ELR (cell line): ENCODE measurements around the gene ZNF736.
"Not testable (repeated sequence)": the region's sequence is repeated elsewhere in the genome, so short reads cannot be mapped to it uniquely, and the experiment has no call there.

Source experiments
- DNase-seq: peaks from one replicate; pipeline ENCODE4 v3.0.0-alpha.2; 2015; ENCODE audit warnings: low read depth

Gene ZNF736

DNA sequence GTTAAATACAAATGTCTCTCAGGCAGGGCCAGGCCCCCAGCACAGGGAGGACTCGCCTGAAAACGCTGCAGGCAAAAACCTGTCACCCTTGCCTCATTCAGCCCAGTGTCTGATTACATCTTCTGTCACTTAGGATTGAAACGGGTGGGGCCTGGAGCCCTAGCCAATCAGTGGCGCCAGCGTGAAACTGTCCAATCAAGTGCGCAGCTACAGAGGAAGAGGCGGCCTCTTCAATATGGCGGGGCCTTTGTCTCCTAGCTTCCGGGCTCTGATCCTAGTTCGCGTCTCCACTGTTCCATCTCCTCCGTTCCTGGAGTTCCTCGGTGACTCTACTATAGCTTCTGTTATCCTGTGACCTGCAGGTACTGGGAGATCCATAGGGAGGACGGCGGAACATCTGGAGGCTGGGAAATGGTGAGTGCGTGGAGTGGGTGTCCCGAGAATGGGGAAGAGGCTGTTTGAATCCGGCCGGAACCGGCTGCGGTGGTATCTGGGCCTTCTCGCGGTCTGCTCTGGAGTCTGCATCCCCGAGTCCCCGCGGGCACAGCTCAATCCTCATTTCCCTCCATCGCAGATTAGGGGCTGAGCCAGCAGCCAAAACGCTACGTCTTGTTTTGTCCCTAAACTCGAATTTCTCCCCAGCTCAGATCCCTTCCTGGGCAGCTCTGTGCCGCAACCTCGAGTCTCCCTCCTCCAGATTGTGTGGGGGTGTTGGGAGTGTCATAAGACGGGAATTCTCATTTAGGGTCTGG lies at the start of gene ZNF736:
ZNF736 (plus strand) TSS at position 222 of the 752 bp plus-strand sequence; CDS start at position 412, 190 bp downstream.
- DNase-seq, result peak; percentile 91

DNA sequence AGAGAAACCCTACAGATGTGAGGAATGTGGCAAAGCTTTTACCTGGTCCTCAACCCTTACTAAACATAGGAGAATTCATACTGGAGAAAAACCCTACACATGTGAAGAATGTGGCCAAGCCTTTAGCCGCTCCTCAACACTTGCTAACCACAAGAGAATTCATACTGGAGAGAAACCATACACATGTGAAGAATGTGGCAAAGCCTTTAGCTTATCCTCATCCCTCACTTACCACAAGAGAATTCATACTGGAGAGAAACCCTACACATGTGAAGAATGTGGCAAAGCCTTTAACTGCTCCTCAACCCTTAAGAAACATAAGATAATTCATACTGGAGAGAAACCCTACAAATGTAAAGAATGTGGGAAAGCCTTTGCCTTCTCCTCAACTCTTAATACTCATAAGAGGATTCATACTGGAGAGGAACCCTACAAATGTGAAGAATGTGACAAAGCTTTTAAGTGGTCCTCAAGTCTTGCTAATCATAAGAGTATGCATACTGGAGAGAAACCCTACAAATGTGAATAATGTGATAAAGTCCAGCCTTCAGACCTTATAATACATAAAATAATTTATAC lies 47.3 kb upstream of the ZNF736 start:
- no peak for DNase-seq

DNA sequence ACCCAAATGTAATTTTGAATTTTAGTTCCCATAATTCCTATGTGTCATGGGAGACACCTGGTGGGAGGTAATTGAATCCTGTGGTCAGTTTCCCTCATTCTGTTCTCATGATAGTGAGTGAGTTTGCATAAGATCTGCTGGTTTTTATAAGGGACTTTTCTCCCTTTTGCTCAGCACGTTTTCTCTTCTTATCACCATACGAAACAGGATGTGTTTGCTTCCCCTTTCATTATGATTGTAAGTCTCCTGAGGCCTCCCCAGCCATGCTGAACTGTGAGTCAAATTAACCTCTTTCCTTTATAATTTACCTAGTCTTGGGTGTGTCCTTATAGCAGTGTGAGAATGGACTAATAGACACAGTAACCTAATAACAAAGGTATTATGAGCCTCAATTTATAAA lies 36.1 kb upstream of the ZNF736 start:
- DNase-seq, result no peak

DNA sequence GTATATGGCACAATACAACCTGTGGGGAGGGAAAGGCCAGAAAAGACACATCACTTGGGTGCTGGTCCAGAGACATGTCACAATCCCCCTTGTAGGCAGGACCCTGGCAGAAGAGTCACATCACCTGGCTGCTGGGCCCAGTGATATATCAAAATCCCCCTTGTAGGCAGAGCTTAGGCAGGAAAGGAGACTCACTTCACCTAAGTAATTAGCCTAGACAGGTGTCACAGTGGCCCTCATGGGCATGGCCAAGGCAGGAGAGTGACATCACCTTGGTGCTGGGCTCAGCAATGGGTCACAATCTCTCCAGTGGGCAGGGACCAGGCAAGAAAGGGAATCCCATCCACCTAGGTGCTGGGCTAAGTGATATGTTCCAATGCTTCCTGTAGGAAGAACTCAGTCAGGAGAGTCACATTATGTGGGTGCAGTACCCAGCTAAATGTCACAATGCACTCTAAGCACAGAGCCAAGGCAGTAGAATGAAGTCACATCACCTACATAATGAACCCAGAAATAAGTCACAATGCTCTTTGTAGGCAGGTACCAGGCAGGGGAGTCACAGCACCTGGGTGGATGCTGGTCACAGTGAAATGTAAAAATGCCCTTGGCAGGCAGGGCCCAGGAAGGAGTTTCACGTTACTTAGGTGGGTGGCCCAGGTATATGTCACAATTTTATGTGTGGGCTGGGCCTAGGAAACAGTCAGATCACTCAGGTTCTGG lies 18.9 kb upstream of the ZNF736 start:
- DNase-seq, result no peak

DNA sequence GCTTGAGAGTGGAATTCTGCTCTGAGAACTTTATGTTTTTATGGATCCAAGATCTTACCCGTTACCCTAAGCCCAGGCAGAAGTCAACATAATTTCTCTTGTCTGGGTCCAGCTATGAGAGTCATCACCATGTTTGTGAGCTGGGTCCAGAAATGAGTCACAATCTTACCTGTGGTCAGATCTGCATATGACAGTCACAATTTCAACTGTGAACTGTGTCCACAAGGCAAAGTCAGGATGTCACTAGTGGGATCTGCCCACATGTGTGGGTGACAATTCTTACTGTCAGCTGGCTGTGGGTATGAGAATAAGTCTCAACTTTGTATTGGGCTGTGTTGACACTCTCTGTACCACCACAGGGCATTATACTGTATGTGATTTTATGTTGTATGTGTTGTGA lies 16.3 kb upstream of the ZNF736 start:
- not testable (repeated sequence) for DNase-seq

DNA sequence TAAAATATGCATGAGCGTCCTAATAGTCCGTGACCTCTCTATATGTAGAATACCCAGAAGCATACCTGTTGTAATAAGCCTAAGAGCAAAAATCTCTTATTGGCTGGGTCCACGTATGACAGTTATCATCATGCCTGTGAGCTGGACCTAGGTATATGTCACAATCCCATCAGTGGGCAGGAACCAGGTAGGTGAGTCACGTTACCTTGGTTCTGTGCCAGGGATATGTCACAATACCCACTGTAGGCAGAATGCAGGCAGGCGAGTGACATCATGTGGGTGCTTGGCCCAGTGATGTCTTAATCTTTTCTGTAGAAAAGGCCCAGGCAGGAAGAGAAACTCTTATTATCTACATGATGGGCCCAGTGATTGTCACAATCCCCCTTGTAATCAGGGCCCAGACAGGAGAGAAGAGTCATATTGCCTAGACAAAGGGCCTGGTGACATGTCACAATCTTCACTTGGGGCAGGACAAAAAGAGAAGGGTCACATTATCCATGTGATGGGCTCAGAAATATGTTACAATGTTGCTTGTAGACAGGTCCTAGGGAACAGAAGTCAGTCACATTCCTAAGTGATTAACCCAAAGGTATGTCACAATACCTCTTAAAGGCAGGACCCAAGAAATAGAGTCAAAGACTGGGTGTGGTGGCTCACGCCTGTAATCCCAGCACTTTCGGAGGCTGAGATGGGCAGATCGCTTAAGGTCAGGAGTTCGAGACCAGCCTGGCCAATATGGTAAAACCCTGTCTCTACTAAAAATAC lies 12.9 kb upstream of the ZNF736 start:
- DNase-seq, result no peak

DNA sequence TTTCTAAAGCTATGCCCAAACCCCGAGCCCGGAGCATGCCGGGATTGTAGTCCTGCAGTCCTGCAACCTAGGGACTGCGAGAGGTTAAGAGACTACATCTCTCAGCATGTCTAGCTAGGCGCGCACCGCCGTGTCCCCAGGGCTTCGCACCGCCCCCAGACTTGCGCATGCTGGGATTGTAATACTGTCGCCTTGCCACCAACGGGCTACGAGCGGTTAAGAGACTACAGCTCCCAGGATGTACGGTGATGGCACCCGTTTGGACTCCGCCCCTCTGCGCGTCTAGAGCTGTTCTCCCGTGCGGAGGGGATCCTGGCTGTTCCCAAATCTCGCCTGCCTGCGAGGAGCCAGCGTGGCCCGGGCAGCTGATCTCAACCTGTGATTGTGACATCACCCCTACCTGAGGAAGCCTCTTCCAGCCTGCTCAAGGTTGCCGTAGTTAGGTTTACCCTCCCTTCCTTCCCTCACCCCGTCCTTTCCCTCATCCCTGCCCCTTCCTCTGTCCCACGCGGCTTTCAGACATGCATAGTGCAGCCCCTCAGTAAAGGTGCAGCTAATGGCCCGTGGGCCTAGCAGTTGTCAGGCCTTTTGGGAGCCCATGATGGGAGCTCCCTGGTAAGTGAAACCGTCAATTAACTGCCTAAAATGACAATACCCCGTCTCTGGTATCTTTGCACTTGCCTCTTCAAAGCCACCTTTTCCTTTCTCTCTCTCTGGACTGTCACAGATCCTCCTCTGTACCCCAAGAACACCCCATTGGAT lies 6.3 kb upstream of the ZNF736 start:
- peak; percentile 74 for DNase-seq

DNA sequence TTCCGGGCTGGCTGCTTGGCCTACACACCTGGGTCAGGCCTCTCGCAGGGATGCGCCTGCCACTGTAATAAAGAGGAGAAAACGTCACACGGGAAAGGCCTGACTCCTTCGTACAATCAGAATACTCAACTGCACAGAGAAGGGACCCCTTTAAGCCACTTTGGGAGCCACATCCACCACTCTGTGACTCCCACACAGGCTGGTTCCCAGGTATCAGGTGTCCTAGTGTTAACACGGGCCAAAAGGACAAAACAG lies 5.8 kb upstream of the ZNF736 start:
- DNase-seq, result no peak

DNA sequence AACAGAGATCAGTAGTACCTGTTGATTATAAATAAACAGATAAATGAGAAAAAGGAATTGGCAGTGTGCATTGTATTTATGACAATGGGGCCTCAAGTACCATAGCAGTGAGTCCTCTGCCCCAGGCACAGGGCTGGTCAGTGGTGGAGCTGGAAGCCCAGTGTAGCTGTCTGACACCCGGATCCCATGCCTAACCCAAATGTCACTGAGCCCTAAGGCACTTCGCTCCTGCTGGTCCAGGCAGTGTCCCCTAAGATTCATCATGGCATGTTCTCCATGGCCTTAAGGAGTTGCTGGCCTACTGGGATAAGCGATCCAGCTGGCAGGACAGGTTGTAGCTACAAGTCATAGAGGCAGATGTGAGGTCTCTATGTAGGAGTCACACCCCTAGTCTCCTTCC lies 3.3 kb upstream of the ZNF736 start:
- no peak for DNase-seq

DNA sequence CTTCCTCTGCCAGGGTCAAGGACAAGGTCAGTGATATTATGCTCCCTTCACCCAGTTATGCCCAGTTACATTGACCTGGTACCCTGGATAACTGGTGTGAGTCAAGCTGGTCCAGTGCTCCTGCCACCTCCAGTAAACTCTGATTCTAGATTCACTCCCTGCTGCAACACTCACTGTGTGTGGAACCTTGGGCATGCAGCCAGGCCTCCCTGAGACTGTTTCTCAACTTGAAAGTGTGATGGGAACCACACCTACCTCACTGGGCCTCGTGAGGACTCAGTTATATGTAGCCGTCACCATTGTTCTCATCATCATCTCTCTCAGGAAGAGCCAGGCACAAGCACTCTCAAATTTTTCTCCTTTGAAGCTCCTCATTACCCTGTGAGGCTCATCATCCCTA lies 935 bp upstream of the ZNF736 start:
- no peak for DNase-seq

DNA sequence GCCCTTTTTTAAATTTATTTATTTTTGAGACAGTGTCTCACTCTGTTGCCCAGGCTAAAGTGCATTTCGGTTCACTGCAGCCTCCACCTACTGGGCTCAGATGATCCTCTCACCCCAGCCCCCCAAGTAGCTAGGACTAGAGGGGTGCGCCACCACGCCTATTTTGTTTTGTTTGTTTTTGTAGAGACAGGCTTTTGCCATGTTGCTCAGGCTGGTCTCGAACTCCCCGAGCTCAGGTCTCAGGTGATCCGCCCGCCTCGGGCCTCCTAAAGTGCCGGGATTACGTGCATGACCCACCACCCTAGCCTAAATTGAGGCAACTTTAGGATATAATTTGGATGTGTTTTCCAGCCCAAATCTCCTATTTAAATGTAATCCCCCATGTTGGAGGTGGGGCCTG lies 805 bp downstream of the ZNF736 start:
- DNase-seq, result peak; percentile 6

DNA sequence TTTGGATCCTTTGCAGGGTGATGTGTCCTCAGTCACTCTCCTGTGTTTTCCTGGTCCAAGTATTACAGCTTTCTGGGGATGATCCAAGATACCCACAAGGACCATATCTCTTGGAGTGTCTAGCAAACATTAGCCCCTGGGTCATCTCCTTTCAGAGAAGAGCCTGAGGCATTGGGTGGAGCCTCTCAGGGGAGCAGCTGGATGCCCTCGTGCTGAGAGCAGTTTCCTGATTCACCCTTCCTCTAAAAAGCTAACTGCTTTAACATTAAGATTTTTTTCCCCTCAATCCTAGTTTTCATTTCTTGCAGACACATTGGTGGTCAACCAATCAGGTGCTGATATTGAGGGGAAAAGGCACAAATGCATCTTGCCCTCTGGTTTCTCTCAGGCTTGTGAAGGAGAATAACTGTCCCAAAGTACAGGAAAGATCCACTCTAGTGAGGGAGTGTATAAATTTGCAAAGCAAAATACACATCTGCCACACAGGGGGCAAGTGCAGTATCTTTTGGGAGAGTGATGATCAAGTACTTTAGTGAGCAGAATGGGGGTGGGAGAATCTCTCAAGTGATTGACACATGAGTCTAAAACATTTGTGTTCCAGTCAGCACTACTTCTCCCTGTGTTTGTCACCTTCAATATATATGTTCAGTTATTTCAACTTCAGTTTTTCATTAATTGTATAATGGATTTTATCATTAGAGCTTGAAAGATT lies 2.4 kb downstream of the ZNF736 start:
- DNase-seq, result not testable (repeated sequence)

DNA sequence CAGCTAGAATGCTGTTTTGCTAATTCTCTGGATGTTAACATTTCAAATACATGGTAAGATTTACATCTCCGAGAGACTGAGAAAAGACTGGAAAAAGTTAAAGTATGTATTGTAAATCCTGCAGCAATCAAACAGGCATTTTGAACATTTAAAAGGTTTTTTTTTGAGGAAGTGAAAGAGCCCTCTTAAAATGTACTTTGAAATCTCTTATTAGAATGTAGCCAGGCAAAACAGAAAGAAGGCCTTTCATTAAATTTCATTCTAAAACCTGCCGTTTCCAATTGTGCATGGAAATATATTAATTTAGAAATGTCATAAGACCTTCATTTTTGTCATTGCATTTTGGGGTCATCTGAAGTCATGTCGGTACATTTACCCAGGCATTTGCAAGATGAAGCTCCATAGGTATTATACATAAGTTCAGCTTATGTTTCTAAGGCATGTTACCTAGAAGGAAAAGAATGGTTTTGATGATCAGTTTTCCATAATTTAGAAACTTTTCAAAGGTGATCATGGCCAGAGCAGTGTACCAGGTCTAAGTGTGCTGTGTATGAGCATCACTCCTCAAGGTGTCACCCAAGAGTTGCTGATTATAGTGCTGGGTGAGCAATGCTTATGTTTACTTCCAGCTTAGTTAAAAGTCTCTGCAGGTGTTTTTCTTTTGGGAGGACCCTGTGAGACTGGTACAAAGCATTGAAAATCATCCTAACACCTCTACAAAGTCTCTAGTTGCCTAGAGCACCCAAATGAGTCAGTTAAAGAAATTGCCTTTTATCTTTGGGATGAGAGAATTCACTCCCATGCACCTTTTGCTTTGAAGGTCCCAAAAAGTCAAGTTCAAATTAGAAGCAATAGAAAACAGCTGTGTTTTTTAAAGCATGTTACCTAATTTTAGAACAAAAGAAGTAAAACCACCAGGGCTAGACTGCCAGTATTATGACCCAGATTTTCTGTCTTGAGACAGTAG lies 7.1 kb downstream of the ZNF736 start:
- no peak for DNase-seq

DNA sequence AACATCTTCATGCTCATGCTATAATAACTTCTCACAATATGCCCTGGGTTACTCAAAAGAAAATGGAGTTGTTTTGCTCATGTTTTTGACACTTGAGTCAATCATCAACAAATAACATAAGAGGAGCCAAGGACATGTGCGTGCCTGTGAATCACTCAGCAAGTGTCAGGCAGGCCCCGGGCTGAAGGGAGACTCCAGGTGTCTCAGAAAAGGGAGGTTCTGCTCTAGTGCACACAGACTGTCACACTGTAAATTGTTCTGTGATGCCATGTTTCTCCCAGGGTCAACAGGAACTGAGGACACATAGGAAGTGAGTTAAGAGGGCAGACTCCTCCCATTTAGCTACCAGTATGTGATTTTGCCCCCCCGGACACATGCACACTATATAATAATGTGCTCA lies 10.4 kb downstream of the ZNF736 start:
- DNase-seq, result not testable (repeated sequence)

DNA sequence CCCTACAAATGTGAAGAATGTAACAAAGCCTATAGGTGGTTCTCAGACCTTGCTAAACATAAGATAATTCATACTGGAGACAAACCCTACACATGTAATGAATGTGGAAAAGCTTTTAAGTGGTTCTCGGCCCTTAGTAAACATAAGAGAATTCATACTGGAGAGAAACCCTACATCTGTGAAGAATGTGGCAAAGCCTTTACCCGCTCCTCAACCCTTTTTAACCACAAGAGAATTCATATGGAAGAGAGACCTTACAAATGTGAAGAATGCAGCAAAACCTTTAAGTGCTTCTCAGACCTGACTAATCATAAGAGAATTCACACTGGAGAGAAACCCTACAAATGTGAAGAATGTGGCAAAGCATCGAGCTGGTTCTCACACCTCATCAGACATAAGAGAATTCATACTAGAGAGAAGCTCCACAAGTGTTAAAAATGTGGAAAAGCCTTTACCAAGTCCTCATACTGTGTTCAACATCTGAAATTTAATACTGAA lies 35.0 kb downstream of the ZNF736 start:
- not testable (repeated sequence) for DNase-seq

DNA sequence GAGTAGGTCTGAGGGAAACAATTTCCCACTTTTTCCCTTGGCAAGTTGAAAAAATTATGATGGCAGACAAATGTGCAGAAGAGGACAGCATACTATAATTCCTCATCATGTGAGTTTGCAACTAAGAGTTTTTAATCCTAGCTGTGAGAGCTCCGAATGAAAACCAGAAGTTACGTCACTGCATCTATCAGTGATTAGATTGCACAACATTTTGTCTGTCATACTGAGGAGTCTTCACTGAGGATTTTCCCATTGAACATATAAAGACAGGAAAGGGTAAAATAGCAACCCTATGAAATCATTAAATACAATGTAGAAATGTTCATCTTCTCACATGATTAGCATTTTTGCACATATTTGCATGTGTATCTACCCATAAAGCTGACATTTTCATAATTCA lies 45.8 kb downstream of the ZNF736 start:
- no peak for DNase-seq

DNA sequence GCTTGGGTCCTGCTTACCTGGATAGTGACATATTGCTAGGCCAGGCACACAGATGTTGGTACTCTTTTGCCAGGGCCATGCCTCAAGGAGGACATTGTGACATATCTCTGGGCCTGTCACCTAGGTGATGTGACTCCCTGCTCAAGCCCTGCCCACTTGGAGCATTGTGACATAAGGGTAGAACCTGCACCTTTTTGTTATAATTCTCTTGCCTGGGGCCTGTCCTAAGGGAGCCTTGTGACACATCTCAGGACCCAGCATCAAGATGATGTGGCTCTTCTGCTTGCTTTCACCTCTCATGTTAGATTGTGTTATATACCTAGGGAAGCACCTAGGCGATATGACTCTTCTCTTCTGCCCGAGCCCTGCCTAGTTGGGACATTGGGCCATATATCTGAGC lies 57.4 kb downstream of the ZNF736 start:
- no peak for DNase-seq

DNA sequence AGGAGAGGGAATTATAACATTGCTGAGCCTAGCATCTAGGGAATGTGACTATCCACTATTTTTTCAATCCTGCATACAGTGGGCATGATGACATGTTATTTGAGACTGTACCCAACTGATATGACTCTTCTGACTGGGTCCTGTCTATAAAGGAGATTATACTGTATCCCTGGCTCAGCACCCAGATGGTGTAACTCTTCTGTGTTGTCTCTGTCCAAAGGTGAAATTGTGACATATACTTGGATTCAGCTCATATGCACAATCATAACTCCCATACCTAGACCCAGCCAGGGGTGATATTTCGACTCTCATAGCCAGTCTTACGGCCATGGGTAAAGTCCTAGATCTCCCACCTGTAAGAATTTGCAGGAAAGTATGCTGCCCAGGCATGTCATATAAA lies 59.3 kb downstream of the ZNF736 start:
- no peak for DNase-seq

DNA sequence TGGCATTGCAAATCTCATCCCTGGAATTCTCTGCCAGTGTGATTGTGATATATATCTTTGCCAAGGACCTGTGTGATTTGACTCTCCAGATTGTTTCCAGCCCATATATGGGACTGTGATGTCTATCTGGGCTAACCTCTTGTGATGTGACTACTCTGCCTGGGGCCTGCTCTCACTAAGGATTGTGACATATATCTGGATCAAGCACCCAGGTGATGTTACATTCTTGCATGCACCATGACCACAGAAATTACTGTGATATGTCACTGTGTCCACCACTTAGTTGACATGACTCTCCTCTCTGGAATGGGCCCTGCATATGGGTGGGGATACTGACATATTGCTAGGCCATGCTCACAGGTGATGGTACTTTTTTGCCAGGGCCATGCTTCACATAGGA lies 86.6 kb downstream of the ZNF736 start:
- no peak for DNase-seq
